Liver (tissue), 2 donors: ENCODE data around the gene IRF4.

Experiments
- CTCF ChIP-seq: fragments of 150-350 bp; IDR thresholded peaks from 2 replicates; pipeline ENCODE4 v1.5.1; 2017; ENCODE audit warnings: improper control_type of control experiment, low read depth, low read length; ENCODE audit not compliant: missing input control
- MAX ChIP-seq: IDR thresholded peaks from 2 replicates; pipeline ENCODE4 v1.6.1; 2016; ENCODE audit warnings: antibody characterized with exemption
- YY1 ChIP-seq: IDR thresholded peaks from 2 replicates; pipeline ENCODE4 v1.6.1; 2016; ENCODE audit warnings: antibody characterized with exemption, mild to moderate bottlenecking
- donor health status: healthy.

- no peak for TF ChIP-seq CTCF
- TF ChIP-seq MAX, result no peak
- TF ChIP-seq YY1, result no peak
Measured at GRCh38 chr6:381742-382461, 9.7 kb upstream of the IRF4 start.
